ENCODE results near the gene UCN. TPM values are rescaled to one million over a fixed set of nuclear protein-coding genes. Genes with fewer than 3 reads are reported as not detected.

UCN gene
- total RNA-seq, 2 experiments from 2014 or later = 1.8 to 2.3 TPM

DNA sequence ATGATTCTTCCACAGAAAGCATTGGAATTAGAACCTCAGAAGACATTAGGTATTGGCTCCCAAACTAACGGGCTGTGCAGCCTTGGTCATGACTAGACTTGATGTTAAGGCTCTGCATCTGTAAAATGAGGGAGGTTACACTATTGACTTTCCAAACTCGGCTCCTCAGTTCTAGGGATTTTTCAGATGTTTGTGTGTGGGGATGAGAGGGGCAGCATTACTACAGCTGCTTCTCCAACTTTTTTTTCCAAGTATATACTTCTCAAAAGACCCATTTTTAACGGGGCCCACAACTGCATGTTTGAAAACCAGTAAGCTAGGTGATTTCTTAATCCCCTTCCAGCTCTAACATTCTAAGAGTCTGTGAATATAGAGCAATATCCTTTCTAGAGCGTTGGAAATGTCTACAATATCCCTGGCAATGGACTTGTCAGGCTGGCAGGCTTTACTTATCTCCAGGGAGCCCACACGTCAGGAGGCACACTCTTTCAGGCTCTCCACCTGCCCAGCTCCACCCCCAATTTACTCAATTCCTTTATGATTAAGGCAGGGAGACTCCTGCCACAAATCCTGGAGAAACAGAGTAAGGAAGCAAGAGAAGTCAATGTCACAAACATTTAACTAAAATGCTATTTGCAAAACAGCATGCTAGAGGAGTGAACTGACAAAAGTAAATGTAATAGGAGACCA lies 15.5 kb upstream of the UCN start:
- H3K27ac ChIP-seq (ENCODE audit: low read depth in 1 of 2, low read length in 2 of 2) = peak overlapping the region; percentile 90 to 93
- H3K9me3 ChIP-seq (ENCODE audit: control insufficient read depth in 1 of 2, insufficient read depth in 1 of 2, low read length in 2 of 2) = no peaks in the 10 kb centered on the region
- ChIA-PET POLR2A (interaction anchor here (1.3 to 2.3 kb wide), 13 partner anchors 10 to 538 kb away, joined by 4 to 24 read pairs (median 8); partner anchors contain the start of genes AGBL5, CCDC121, CENPA and GPN1), CTCF (interaction anchor here (1.0 to 1.4 kb wide), 4 partner anchors 21 to 360 kb away, joined by 3 to 4 read pairs (median 4); partner anchors contain the start of gene SNX17)
- intact Hi-C loops (cut with DNase I, micrococcal nuclease) = loop anchor here (1.0 to 5.0 kb wide), 5 partner anchors 33 to 259 kb away; partner anchors contain the start of genes GTF3C2 (in 2 of the 2), ATRAID (in 1 of the 2), NRBP1 (in 1 of the 2) and SLC5A6 (in 1 of the 2)
- H3K4me1 ChIP-seq (ENCODE audit: insufficient read depth, low read length) = peaks cover 25% of the 10 kb centered on the region
- no peaks in the 10 kb centered on the region for H3K9me3 Mint-ChIP-seq
- TF ChIP-seq, protein P1, sequence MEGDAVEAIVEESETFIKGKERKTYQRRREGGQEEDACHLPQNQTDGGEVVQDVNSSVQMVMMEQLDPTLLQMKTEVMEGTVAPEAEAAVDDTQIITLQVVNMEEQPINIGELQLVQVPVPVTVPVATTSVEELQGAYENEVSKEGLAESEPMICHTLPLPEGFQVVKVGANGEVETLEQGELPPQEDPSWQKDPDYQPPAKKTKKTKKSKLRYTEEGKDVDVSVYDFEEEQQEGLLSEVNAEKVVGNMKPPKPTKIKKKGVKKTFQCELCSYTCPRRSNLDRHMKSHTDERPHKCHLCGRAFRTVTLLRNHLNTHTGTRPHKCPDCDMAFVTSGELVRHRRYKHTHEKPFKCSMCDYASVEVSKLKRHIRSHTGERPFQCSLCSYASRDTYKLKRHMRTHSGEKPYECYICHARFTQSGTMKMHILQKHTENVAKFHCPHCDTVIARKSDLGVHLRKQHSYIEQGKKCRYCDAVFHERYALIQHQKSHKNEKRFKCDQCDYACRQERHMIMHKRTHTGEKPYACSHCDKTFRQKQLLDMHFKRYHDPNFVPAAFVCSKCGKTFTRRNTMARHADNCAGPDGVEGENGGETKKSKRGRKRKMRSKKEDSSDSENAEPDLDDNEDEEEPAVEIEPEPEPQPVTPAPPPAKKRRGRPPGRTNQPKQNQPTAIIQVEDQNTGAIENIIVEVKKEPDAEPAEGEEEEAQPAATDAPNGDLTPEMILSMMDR (IDR thresholded peaks at IDR 0.05) = no peak
- ATAC-seq (ENCODE audit: poor library complexity) (no peak), DNase-seq (no peak)
- peak overlapping the region; percentile 98 for H3K27ac Mint-ChIP-seq
- H3K4me1 Mint-ChIP-seq (ENCODE audit: low read depth) = peaks cover 31% of the 10 kb centered on the region
- peak overlapping the region; percentile 86 for H3K4me3 ChIP-seq (ENCODE audit: low read length)
- peaks cover 57% of the 10 kb centered on the region for H3K36me3 Mint-ChIP-seq (ENCODE audit: low read depth)
- peaks cover 24% of the 10 kb centered on the region for H3K36me3 ChIP-seq (ENCODE audit: insufficient read depth, low read length)
- no peaks in the 10 kb centered on the region for H3K27me3 ChIP-seq (ENCODE audit: control insufficient read depth in 1 of 2, insufficient read depth in 2 of 2, low read length in 2 of 2)
- H3K27me3 Mint-ChIP-seq = no peaks in the 10 kb centered on the region
- peak overlapping the region; percentile 100 for H3K4me3 Mint-ChIP-seq

DNA sequence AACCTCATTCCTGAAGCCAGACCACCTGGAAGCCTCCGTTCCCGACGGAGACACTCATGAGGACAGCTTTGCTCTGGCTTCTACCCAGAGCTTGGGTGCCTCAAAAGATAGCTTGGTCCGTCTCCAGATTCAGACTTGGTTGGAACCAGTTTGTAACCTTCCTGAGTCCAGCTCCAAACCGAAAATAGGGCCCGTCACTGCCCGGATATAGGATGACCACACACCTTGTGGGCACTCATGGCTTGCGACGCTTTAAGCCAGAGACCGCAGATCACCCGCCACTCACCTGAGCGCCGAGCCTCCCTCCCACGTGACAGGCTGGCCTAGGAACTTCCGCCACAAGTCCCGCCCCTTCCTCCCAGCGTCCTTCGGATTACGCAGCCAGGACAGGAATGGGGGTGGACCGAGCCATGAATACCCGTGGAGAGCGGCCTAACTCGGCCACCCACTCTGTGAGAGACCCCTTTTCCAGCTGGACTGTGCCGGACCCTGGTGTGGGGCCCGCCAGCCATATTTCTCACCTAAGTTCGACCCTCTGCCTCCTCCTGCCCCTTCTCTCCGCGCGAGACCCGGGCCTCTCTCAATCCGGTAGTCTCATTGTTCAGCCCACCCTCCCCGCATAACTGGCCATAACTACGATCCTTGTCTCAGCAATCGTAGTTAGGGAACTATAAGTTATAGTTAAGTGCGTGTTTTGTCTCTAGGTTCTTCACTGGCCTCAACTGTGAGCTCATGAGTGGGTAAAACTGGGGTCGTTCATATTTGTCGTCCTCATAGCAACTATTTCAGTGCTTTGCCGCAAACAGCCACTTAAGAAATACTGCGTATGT lies 14.7 kb upstream of the UCN start, which contains the start of gene MPV17:
MPV17 (minus strand) TSS at position 332 of the 830 bp plus-strand sequence. CDS start 580 bp downstream, outside the sequence.
- H3K36me3 ChIP-seq (ENCODE audit: insufficient read depth, low read length) = peaks cover 16% of the 10 kb centered on the region
- ChIA-PET CTCF (interaction anchor here (0.5 to 1.4 kb wide), 6 partner anchors 10 to 360 kb away, joined by 3 to 4 read pairs (median 3); partner anchors contain the start of genes EIF2B4 and SNX17), POLR2A (interaction anchor here (0.6 to 2.3 kb wide), 19 partner anchors 9 to 537 kb away, joined by 3 to 24 read pairs (median 6); partner anchors contain the start of genes AGBL5, ATRAID, CCDC121 and CENPA)
- peak within 1 kb of the TSS; percentile 86 for H3K4me3 ChIP-seq (ENCODE audit: low read length)
- Mint-ChIP-seq H3K36me3 (ENCODE audit: low read depth) (peaks cover 49% of the 10 kb centered on the region), H3K4me1 (ENCODE audit: low read depth) (peaks cover 31% of the 10 kb centered on the region), H3K4me3 (peak within 1 kb of the TSS; percentile 100), H3K27me3 (no peaks in the 10 kb centered on the region), H3K9me3 (no peaks in the 10 kb centered on the region), H3K27ac (peak within 1 kb of the TSS; percentile 98)
- TF ChIP-seq, protein P1 (IDR thresholded peaks at IDR 0.05) = no peak
- intact Hi-C loops (cut with DNase I, micrococcal nuclease) = loop anchor here (1.0 to 5.0 kb wide), 5 partner anchors 33 to 259 kb away; partner anchors contain the start of genes GTF3C2 (in 2 of the 2), ATRAID (in 1 of the 2), NRBP1 (in 1 of the 2) and SLC5A6 (in 1 of the 2)
- peak within 1 kb of the TSS; percentile 90 to 93 for H3K27ac ChIP-seq (ENCODE audit: low read depth in 1 of 2, low read length in 2 of 2)
- ATAC-seq (ENCODE audit: poor library complexity) = peak; percentile 97
- peaks cover 25% of the 10 kb centered on the region for H3K4me1 ChIP-seq (ENCODE audit: insufficient read depth, low read length)
- no peaks in the 10 kb centered on the region for H3K27me3 ChIP-seq (ENCODE audit: control insufficient read depth in 1 of 2, insufficient read depth in 2 of 2, low read length in 2 of 2)
- DNase-seq = peak; percentile 77 to 93 (median 82)
- H3K9me3 ChIP-seq (ENCODE audit: control insufficient read depth in 1 of 2, insufficient read depth in 1 of 2, low read length in 2 of 2) = no peaks in the 10 kb centered on the region

Data from CD4-positive, alpha-beta T cell (primary cell).